Measurements from ENCODE around the gene TMEM81.

TMEM81 gene

GRCh38 chr1:205062319-205062718 is 21.9 kb downstream of the TMEM81 start:
- Histone ChIP-seq H3K36me3 (ENCODE audit: insufficient read depth, low read length) (no peaks in the 10 kb centered on the region), H3K79me2 (ENCODE audit: insufficient read depth, low read length) (no peaks in the 10 kb centered on the region), H3K9me3 (ENCODE audit: insufficient read depth, low read length, severe bottlenecking) (no peaks in the 10 kb centered on the region), H3K4me2 (ENCODE audit: insufficient read depth, low read length) (no peak overlapping the region), H3K4me3 (ENCODE audit: low read depth in 1 of 2, low read length in 2 of 2) (no peak overlapping the region), H2AFZ (ENCODE audit: low read depth, low read length) (no peak overlapping the region), H3K9ac (ENCODE audit: low read depth, low read length) (no peak overlapping the region), H3K27ac (ENCODE audit: low read length) (no peak overlapping the region), H3K27me3 (ENCODE audit: insufficient read depth, low read length, poor library complexity) (no peaks in the 10 kb centered on the region), H3K4me1 (ENCODE audit: insufficient read depth, low read length) (peaks cover 4% of the 10 kb centered on the region), H4K20me1 (ENCODE audit: insufficient read depth, low read length) (no peaks in the 10 kb centered on the region; the same call in 1 of the 2 replicates)
- TF ChIP-seq EZH2 (IDR thresholded peaks at IDR 0.05; ENCODE audit: borderline replicate concordance, low read depth, low read length, severe bottlenecking) (no peak), CTCF (IDR thresholded peaks at IDR 0.05; ENCODE audit: borderline replicate concordance, extremely low read depth, low read length, poor library complexity, severe bottlenecking) (no peak)
- DNase-seq (no peak), ATAC-seq (ENCODE audit: insufficient read depth, low read depth) (no peak)

- no peaks in the 10 kb centered on the region for H3K9me3 ChIP-seq (ENCODE audit: insufficient read depth, low read length, severe bottlenecking)
- H3K4me1 ChIP-seq (ENCODE audit: insufficient read depth, low read length) = peaks cover 4% of the 10 kb centered on the region
- H2AFZ ChIP-seq (ENCODE audit: low read depth, low read length) = peak overlapping the region; percentile 76; the same call in 1 of the 2 replicates
- no peaks in the 10 kb centered on the region for H3K36me3 ChIP-seq (ENCODE audit: insufficient read depth, low read length)
- no peak overlapping the region for H3K4me2 ChIP-seq (ENCODE audit: insufficient read depth, low read length)
- H3K79me2 ChIP-seq (ENCODE audit: insufficient read depth, low read length) = no peaks in the 10 kb centered on the region
- H3K27ac ChIP-seq (ENCODE audit: low read length) = no peak overlapping the region
- TF ChIP-seq EZH2 (IDR thresholded peaks at IDR 0.05; ENCODE audit: borderline replicate concordance, low read depth, low read length, severe bottlenecking) (no peak), CTCF (IDR thresholded peaks at IDR 0.05; ENCODE audit: borderline replicate concordance, extremely low read depth, low read length, poor library complexity, severe bottlenecking) (peak; percentile 95)
- H3K9ac ChIP-seq (ENCODE audit: low read depth, low read length) = no peak overlapping the region
- DNase-seq (peak; percentile 81), ATAC-seq (ENCODE audit: insufficient read depth, low read depth) (peak; percentile 91)
- no peaks in the 10 kb centered on the region for H3K27me3 ChIP-seq (ENCODE audit: insufficient read depth, low read length, poor library complexity)
- H3K4me3 ChIP-seq (ENCODE audit: low read depth in 1 of 2, low read length in 2 of 2) = no peak overlapping the region
- peaks cover under 1% of the 10 kb centered on the region for H4K20me1 ChIP-seq (ENCODE audit: insufficient read depth, low read length)
Observed at GRCh38 chr1:205061665-205062069, 22.6 kb downstream of the TMEM81 start.

- no peak overlapping the region for H3K9ac ChIP-seq (ENCODE audit: low read depth, low read length)
Observed at GRCh38 chr1:205061227-205061626, 23.0 kb downstream of the TMEM81 start.

More at GRCh38 chr1:205061227-205061626, 23.0 kb downstream of the TMEM81 start:
- peaks cover 2% of the 10 kb centered on the region for H4K20me1 ChIP-seq (ENCODE audit: insufficient read depth, low read length)
- H3K36me3 ChIP-seq (ENCODE audit: insufficient read depth, low read length) = no peaks in the 10 kb centered on the region
- H3K4me3 ChIP-seq (ENCODE audit: low read depth in 1 of 2, low read length in 2 of 2) = no peak overlapping the region
- ATAC-seq (ENCODE audit: insufficient read depth, low read depth) (no peak), DNase-seq (no peak)
- H3K9me3 ChIP-seq (ENCODE audit: insufficient read depth, low read length, severe bottlenecking) = no peaks in the 10 kb centered on the region
- no peaks in the 10 kb centered on the region for H3K79me2 ChIP-seq (ENCODE audit: insufficient read depth, low read length)
- H2AFZ ChIP-seq (ENCODE audit: low read depth, low read length) = peak overlapping the region; percentile 76; the same call in 1 of the 2 replicates
- no peak overlapping the region for H3K4me2 ChIP-seq (ENCODE audit: insufficient read depth, low read length)
- no peaks in the 10 kb centered on the region for H3K27me3 ChIP-seq (ENCODE audit: insufficient read depth, low read length, poor library complexity)
- H3K4me1 ChIP-seq (ENCODE audit: insufficient read depth, low read length) = peaks cover 4% of the 10 kb centered on the region
- H3K27ac ChIP-seq (ENCODE audit: low read length) = no peak overlapping the region
- TF ChIP-seq CTCF (IDR thresholded peaks at IDR 0.05; ENCODE audit: borderline replicate concordance, extremely low read depth, low read length, poor library complexity, severe bottlenecking) (no peak), EZH2 (IDR thresholded peaks at IDR 0.05; ENCODE audit: borderline replicate concordance, low read depth, low read length, severe bottlenecking) (no peak)
